Measurements from ENCODE around the gene SEPHS2.
"Not testable (repeated sequence)": the region's sequence is repeated elsewhere in the genome, so short reads cannot be mapped to it uniquely, and the experiment has no call there.

Gene SEPHS2

GRCh38 chr16:30470632-30470995 lies 24.9 kb upstream of the SEPHS2 start:
- H4K20me1 ChIP-seq, result peaks cover 25% of the 10 kb centered on the region
- peaks cover 57% of the 10 kb centered on the region for H3K27me3 ChIP-seq
- no peak overlapping the region for H3K9ac ChIP-seq
- H3K4me2 ChIP-seq, result no peak overlapping the region
- no peaks in the 10 kb centered on the region for H3K36me3 ChIP-seq
- peaks cover 44% of the 10 kb centered on the region for H3K4me1 ChIP-seq
- TF ChIP-seq Cebpa-rat (IDR thresholded peaks at IDR 0.05), result no peak
- no peak overlapping the region for H3K27ac ChIP-seq
- no peaks in the 10 kb centered on the region for H3K9me3 ChIP-seq
- H3K4me3 ChIP-seq, result no peak overlapping the region

GRCh38 chr16:30470170-30470512 lies 24.5 kb upstream of the SEPHS2 start:
- no peaks in the 10 kb centered on the region for H3K36me3 ChIP-seq
- H3K9ac ChIP-seq, result no peak overlapping the region
- TF ChIP-seq Cebpa-rat (IDR thresholded peaks at IDR 0.05), result no peak
- H3K27me3 ChIP-seq, result peaks cover 52% of the 10 kb centered on the region
- no peak overlapping the region for H3K4me3 ChIP-seq
- no peak overlapping the region for H3K27ac ChIP-seq
- H3K9me3 ChIP-seq, result no peaks in the 10 kb centered on the region
- H3K4me1 ChIP-seq, result peaks cover 44% of the 10 kb centered on the region
- H4K20me1 ChIP-seq, result peaks cover 25% of the 10 kb centered on the region
- H3K4me2 ChIP-seq, result no peak overlapping the region

- Histone ChIP-seq H3K9me3 (no peaks in the 10 kb centered on the region), H3K4me3 (no peak overlapping the region), H3K27me3 (no peaks in the 10 kb centered on the region), H3K4me2 (no peak overlapping the region), H4K20me1 (no peaks in the 10 kb centered on the region), H3K27ac (no peak overlapping the region), H3K36me3 (no peaks in the 10 kb centered on the region), H3K9ac (no peak overlapping the region), H3K4me1 (peaks cover 29% of the 10 kb centered on the region)
- TF ChIP-seq Cebpa-rat (IDR thresholded peaks at IDR 0.05), result no peak
Observed at GRCh38 chr16:30464078-30464477, 18.4 kb upstream of the SEPHS2 start.

- not testable (repeated sequence) for H3K9ac ChIP-seq, H3K27me3 ChIP-seq, H3K27ac ChIP-seq, H3K36me3 ChIP-seq, H3K4me3 ChIP-seq, H3K9me3 ChIP-seq, H4K20me1 ChIP-seq
- Histone ChIP-seq H3K4me1 (peaks cover 44% of the 10 kb centered on the region), H3K4me2 (peak overlapping the region; percentile 19; the same call in 1 of the 2 replicates)
Observed at GRCh38 chr16:30461426-30461825, 15.8 kb upstream of the SEPHS2 start.

GRCh38 chr16:30459456-30459855 lies 13.8 kb upstream of the SEPHS2 start:
- H3K27me3 ChIP-seq, result no peaks in the 10 kb centered on the region
- H3K4me2 ChIP-seq, result peak overlapping the region; percentile 78
- H3K4me3 ChIP-seq, result no peak overlapping the region
- no peak for TF ChIP-seq Cebpa-rat (IDR thresholded peaks at IDR 0.05)
- H3K4me1 ChIP-seq, result peaks cover 37% of the 10 kb centered on the region
- H3K36me3 ChIP-seq, result no peaks in the 10 kb centered on the region
- H3K9me3 ChIP-seq, result no peaks in the 10 kb centered on the region
- peak overlapping the region; percentile 38 for H3K27ac ChIP-seq
- H3K9ac ChIP-seq, result 0 out of 2 replicates have a peak overlapping the region, but pooled peaks have one; percentile 53
- no peaks in the 10 kb centered on the region for H4K20me1 ChIP-seq

GRCh38 chr16:30458561-30459394 lies 13.1 kb upstream of the SEPHS2 start:
- peaks cover 37% of the 10 kb centered on the region for H3K4me1 ChIP-seq

GRCh38 chr16:30457743-30458560 lies 12.3 kb upstream of the SEPHS2 start:
- H3K4me2 ChIP-seq, result peak overlapping the region; percentile 78
- H4K20me1 ChIP-seq, result no peaks in the 10 kb centered on the region
- peaks cover 37% of the 10 kb centered on the region for H3K4me1 ChIP-seq
- H3K9me3 ChIP-seq, result no peaks in the 10 kb centered on the region
- H3K9ac ChIP-seq, result no peak overlapping the region
- H3K27me3 ChIP-seq, result no peaks in the 10 kb centered on the region
- H3K36me3 ChIP-seq, result no peaks in the 10 kb centered on the region
- no peak for TF ChIP-seq Cebpa-rat (IDR thresholded peaks at IDR 0.05)
- no peak overlapping the region for H3K27ac ChIP-seq
- no peak overlapping the region for H3K4me3 ChIP-seq

More at GRCh38 chr16:30458561-30459394, 13.1 kb upstream of the SEPHS2 start:
- peak overlapping the region; percentile 53; the same call in 1 of the 2 replicates for H3K9ac ChIP-seq
- H4K20me1 ChIP-seq, result no peaks in the 10 kb centered on the region
- H3K4me3 ChIP-seq, result no peak overlapping the region
- peak overlapping the region; percentile 78 for H3K4me2 ChIP-seq
- H3K9me3 ChIP-seq, result no peaks in the 10 kb centered on the region
- no peak for TF ChIP-seq Cebpa-rat (IDR thresholded peaks at IDR 0.05)
- peak overlapping the region; percentile 38 for H3K27ac ChIP-seq
- no peaks in the 10 kb centered on the region for H3K27me3 ChIP-seq
- H3K36me3 ChIP-seq, result no peaks in the 10 kb centered on the region

GRCh38 chr16:30457256-30457655 lies 11.6 kb upstream of the SEPHS2 start:
- H4K20me1 ChIP-seq, result no peaks in the 10 kb centered on the region
- no peak overlapping the region for H3K27ac ChIP-seq
- TF ChIP-seq Cebpa-rat (IDR thresholded peaks at IDR 0.05), result no peak
- H3K36me3 ChIP-seq, result no peaks in the 10 kb centered on the region
- H3K27me3 ChIP-seq, result no peaks in the 10 kb centered on the region
- H3K4me3 ChIP-seq, result no peak overlapping the region
- no peaks in the 10 kb centered on the region for H3K9me3 ChIP-seq
- no peak overlapping the region for H3K9ac ChIP-seq
- no peak overlapping the region for H3K4me2 ChIP-seq
- peaks cover 37% of the 10 kb centered on the region for H3K4me1 ChIP-seq

- no peak for TF ChIP-seq Cebpa-rat (IDR thresholded peaks at IDR 0.05)
- Histone ChIP-seq H3K4me2 (no peak overlapping the region), H3K9ac (no peak overlapping the region), H3K4me1 (peaks cover 34% of the 10 kb centered on the region), H3K27me3 (no peaks in the 10 kb centered on the region), H3K4me3 (no peak overlapping the region), H3K36me3 (no peaks in the 10 kb centered on the region), H3K27ac (no peak overlapping the region), H3K9me3 (no peaks in the 10 kb centered on the region), H4K20me1 (no peaks in the 10 kb centered on the region)
Observed at GRCh38 chr16:30456302-30456701, 10.6 kb upstream of the SEPHS2 start.

GRCh38 chr16:30452709-30453580 lies 7.3 kb upstream of the SEPHS2 start:
- H3K4me3 ChIP-seq, H4K20me1 ChIP-seq, H3K9me3 ChIP-seq, H3K9ac ChIP-seq, H3K4me2 ChIP-seq, H3K27ac ChIP-seq, H3K27me3 ChIP-seq, H3K36me3 ChIP-seq: not testable (repeated sequence)
- peaks cover 12% of the 10 kb centered on the region for H3K4me1 ChIP-seq
